Gastroesophageal sphincter (tissue), 4 donors: ENCODE results near the gene SYNE4. TPM values are rescaled to one million over a fixed set of nuclear protein-coding genes. Genes with fewer than 3 reads are reported as not detected.

Experiments
- ATAC-seq: fragments of 150-250 bp; one replicate; pipeline ENCODE4 v1.9.1; 2016; ENCODE audit warnings: mild to moderate bottlenecking, moderate library complexity
- H3K27ac ChIP-seq, 4 donors: fragments of 200-600 bp; sonication (generic) in 3 of 4; 1 replicate in 3 of 4; 2 replicates in 1 of 4; pipeline ENCODE4 v1.5.1; 2016 to 2019
- H3K27me3 ChIP-seq: fragments of 200-600 bp; sonication (generic); one replicate; pipeline ENCODE4 v1.5.1; 2019
- H3K36me3 ChIP-seq, 2 donors: fragments of 200-600 bp; sonication (generic); one replicate each; pipeline ENCODE4 v1.5.1; 2019; ENCODE audit warnings: control low read depth in 1 of 2
- H3K4me1 ChIP-seq, 3 donors: fragments of 200-600 bp; sonication (generic); 1 replicate in 2 of 3; 2 replicates in 1 of 3; pipeline ENCODE4 v1.5.1; 2016 to 2019; ENCODE audit warnings: control low read depth in 2 of 3
- H3K4me3 ChIP-seq, 2 donors: fragments of 200-600 bp; sonication (generic); one replicate each; pipeline ENCODE4 v1.5.1; 2019; ENCODE audit warnings: mild to moderate bottlenecking in 1 of 2, moderate library complexity in 1 of 2
- H3K9me3 ChIP-seq, 3 donors: fragments of 200-600 bp; sonication (generic); one replicate each; pipeline ENCODE4 v1.5.1; 2017 to 2019; ENCODE audit warnings: control low read depth in 2 of 3
- CTCF ChIP-seq, 4 experiments: fragments of 200-600 bp in 2 of 4; fragments of 450-650 bp in 2 of 4; sonication (generic) in 1 of 4; IDR thresholded peaks; one replicate each; pipeline ENCODE4 v1.5.1; 2017 to 2019; ENCODE audit warnings: antibody characterized with exemption in 4 of 4, mild to moderate bottlenecking in 2 of 4, moderate library complexity in 2 of 4
- EP300 ChIP-seq: sonication (generic); formaldehyde crosslinking; IDR thresholded peaks from one replicate; pipeline ENCODE4 v1.6.1; 2017; ENCODE audit warnings: antibody characterized with exemption, mild to moderate bottlenecking
- POLR2A ChIP-seq, 2 donors: fragments of 450-650 bp; IDR thresholded peaks; one replicate each; pipeline ENCODE4 v1.6.1; 2017; ENCODE audit warnings: antibody characterized with exemption in 2 of 2, mild to moderate bottlenecking in 2 of 2, moderate library complexity in 1 of 2
- POLR2AphosphoS5 ChIP-seq: sonication (generic); formaldehyde crosslinking; IDR thresholded peaks from one replicate; pipeline ENCODE4 v1.6.1; 2017; ENCODE audit warnings: antibody characterized with exemption
- WGBS, 2 donors: methylation state at CpG; one replicate each; pipeline ENCODE4 v1.1.5; 2018; ENCODE audit warnings: low coverage in 1 of 2; 5-methylcytosine and 5-hydroxymethylcytosine counted together
- total RNA-seq, 4 donors: library from RNA; depleted of rRNA; stranded (reverse); fragments of >200 nt; gene quantifications; one replicate each; pipeline ENCODE4 v1.1.0, GENCODE V29; 2016

The SYNE4 gene
- total RNA-seq = under 1 TPM in 3 of 4 donors, not detected in 1; 0.39 to 0.62 (median 0.47) TPM

- 35% methylated on average over 4 of the region's 19 CpGs; no CpG with 5 or more reads in 1 of the 2 donors for WGBS, 2 donors
- H3K4me1 ChIP-seq = peaks cover 0 to 29% (median 10%) of the 10 kb centered on the region in 3 donors
- H3K36me3 ChIP-seq = peaks cover 0 to 12% of the 10 kb centered on the region in 2 donors
- no peak for TF ChIP-seq EP300
- TF ChIP-seq POLR2AphosphoS5 = no peak
- no peak for TF ChIP-seq POLR2A (IDR thresholded peaks at IDR 0.05)
- no peak for TF ChIP-seq CTCF (IDR thresholded peaks at IDR 0.05)
- H3K27me3 ChIP-seq = no peaks in the 10 kb centered on the region
- H3K9me3 ChIP-seq = no peaks in the 10 kb centered on the region
- H3K27ac ChIP-seq = peak within 1 kb of the TSS; percentile 55 to 82 (median 81)
- ATAC-seq = no peak
- H3K4me3 ChIP-seq = peak within 1 kb of the TSS; percentile 28 to 52
Observed at GRCh38 chr19:36008336-36008978, at the start of gene SYNE4. SYNE4 (minus strand) TSS chr19:36008813; CDS start chr19:36008681, 132 bp downstream.

GRCh38 chr19:36054733-36055686 lies 46.4 kb upstream of the SYNE4 start, which contains the start of gene WDR62:
WDR62 (plus strand) TSS chr19:36054897; CDS start chr19:36054972, 75 bp downstream.
- Histone ChIP-seq H3K27me3 (no peaks in the 10 kb centered on the region), H3K4me3 (peak within 1 kb of the TSS; percentile 63 to 72), H3K36me3 (no peaks in the 10 kb centered on the region), H3K9me3 (no peaks in the 10 kb centered on the region), H3K4me1 (peaks cover 0 to 34% (median 5%) of the 10 kb centered on the region in 3 donors), H3K27ac (peak within 1 kb of the TSS; percentile 62 to 97 (median 94))
- 0 to 1% methylated on average over 12 to 24 of the region's 76 CpGs for WGBS, 2 donors
- peak; percentile 88 for ATAC-seq
- TF ChIP-seq POLR2A (IDR thresholded peaks at IDR 0.05) (no peak), CTCF (IDR thresholded peaks at IDR 0.05) (no peak), POLR2AphosphoS5 (no peak), EP300 (no peak)

- TF ChIP-seq POLR2AphosphoS5 (peak; percentile 59), CTCF (IDR thresholded peaks at IDR 0.05) (peak in 3 of 4 experiments; percentile 51 to 83 (median 81)), POLR2A (IDR thresholded peaks at IDR 0.05) (peak; percentile 50 to 51), EP300 (no peak)
- H3K27ac ChIP-seq = peak within 1 kb of the TSS; percentile 62 to 97 (median 94)
- H3K4me1 ChIP-seq = peaks cover 0 to 34% (median 5%) of the 10 kb centered on the region in 3 donors
- no peaks in the 10 kb centered on the region for H3K9me3 ChIP-seq
- H3K36me3 ChIP-seq = no peaks in the 10 kb centered on the region
- peak; percentile 96 for ATAC-seq
- no peaks in the 10 kb centered on the region for H3K27me3 ChIP-seq
- peak within 1 kb of the TSS; percentile 63 to 72 for H3K4me3 ChIP-seq
- WGBS, 2 donors = 0% methylated on average over 14 of the region's 56 CpGs; no CpG with 5 or more reads in 1 of the 2 donors
Observed at GRCh38 chr19:36054119-36054732, 45.6 kb upstream of the SYNE4 start, which contains the start of gene THAP8. THAP8 (minus strand) TSS chr19:36054285; CDS start chr19:36054217, 68 bp downstream.

GRCh38 chr19:36051637-36052036 lies 43.0 kb upstream of the SYNE4 start:
- H3K27me3 ChIP-seq = no peaks in the 10 kb centered on the region
- peak overlapping the region in 3 of 4 donors; percentile 48 to 97 (median 92) for H3K27ac ChIP-seq
- no peaks in the 10 kb centered on the region for H3K9me3 ChIP-seq
- WGBS, 2 donors = 93 to 100% methylated on average over 3 of the region's 4 CpGs
- ATAC-seq = no peak
- no peak overlapping the region for H3K4me3 ChIP-seq
- no peak for TF ChIP-seq EP300
- no peak for TF ChIP-seq POLR2AphosphoS5
- TF ChIP-seq POLR2A (IDR thresholded peaks at IDR 0.05) = no peak
- H3K36me3 ChIP-seq = no peaks in the 10 kb centered on the region
- H3K4me1 ChIP-seq = peaks cover 0 to 49% (median 5%) of the 10 kb centered on the region in 3 donors
